Fibroblast of the aortic adventitia (primary cell): ENCODE data around the gene IZUMO4. TPM values are rescaled to one million over a fixed set of nuclear protein-coding genes. Genes with fewer than 3 reads are reported as not detected.

ENCODE experiments used
- DNase-seq: peaks from one replicate; pipeline ENCODE4 v3.0.0-alpha.2; 2010; ENCODE audit warnings: low read depth
- H3K4me3 ChIP-seq: 2 replicates; pipeline ENCODE4 v1.5.1; 2011; ENCODE audit warnings: low read depth, mild to moderate bottlenecking, control low read depth, low read length, moderate library complexity
- CTCF ChIP-seq: IDR thresholded peaks from 2 replicates; pipeline ENCODE4 v1.5.1; 2011; ENCODE audit warnings: mild to moderate bottlenecking, low read length, control low read depth, inconsistent platforms; ENCODE audit not compliant: insufficient read depth
- total RNA-seq: library from RNA; depleted of rRNA; stranded (reverse); fragments of >200 nt; gene quantifications from 2 replicates; pipeline ENCODE4 v1.2.3, GENCODE V29; 2012; ENCODE audit warnings: low replicate concordance

The IZUMO4 gene
- total RNA-seq, 1 donor = 1.4 TPM

DNA sequence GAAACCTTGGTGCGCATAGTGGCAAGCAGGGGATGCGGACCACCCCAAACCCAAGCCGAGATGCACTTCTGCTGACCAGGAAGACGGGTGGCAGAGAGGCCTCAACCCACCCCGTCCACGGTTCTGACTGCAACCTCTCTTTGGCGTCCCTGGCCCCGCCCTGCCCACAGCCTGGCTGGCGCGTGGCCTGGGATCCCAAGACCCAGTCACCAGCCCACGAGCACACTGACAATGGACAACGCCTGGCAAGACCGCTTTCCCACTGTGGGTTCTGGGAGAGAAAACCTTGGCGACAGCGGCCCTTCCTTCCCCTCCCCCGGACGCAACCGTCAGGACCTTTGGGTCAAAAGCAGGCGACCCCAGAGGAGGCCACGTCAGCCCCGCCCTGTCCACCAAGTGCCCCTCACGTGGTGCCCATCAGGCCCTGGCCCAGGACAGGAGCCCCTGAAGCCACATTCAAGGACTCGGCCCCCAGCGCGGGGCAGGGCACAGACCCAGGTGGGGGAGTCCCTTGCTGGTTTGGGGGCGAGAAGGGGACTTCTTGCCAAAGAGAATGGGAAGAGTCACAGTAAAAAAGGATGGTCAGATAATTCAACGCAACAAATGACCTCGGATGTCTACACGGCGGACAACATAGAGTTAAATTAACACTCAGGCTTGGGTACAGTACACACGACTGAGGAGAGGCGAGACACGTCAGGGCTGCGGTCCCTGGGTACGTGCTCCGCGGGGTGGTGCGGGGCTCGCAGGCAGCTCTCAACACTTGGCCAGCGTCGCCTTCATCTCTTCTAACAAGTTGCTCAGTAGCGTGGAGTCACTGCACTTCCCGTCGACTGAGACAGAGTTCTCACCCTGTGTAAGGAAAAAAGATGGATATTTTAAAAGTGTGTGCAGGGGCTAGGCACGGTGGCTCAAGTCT, 5.0 kb downstream of the IZUMO4 start:
- TF ChIP-seq CTCF = no peak
- no peak for DNase-seq
- H3K4me3 ChIP-seq = no peak overlapping the region

DNA sequence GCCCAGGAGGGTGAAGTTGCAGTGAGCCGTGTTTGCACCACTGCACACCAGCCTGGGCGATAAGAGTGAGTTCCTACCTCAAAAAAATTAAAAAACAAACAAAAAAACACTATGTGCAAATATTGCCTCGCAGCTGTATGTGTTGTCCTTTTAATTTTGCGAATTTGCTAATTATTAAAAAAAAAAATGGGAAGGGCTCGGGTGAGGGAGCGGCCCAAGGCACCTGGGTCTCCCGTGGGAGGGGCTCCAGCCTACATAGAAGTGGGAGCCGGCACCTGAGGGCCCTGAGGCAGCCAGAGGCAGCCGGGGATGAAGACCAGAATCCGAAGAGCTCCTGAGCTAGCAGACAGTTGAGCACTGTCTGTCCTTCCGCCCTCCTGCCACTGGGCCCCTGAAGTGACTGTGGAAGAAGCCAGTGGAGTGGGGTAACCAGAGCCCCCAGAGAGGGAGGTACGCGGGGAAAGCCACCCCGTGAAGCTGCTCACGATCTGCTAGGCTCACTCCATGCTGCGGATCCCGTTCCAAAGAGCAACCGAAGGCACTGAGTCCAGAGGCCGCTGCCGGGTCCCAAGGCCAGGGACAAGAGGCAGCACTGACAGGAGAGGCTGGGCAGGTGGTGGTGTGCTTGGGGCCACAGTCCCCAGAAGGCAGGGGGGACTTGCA, 6.5 kb downstream of the IZUMO4 start:
- TF ChIP-seq CTCF = no peak
- H3K4me3 ChIP-seq = no peak overlapping the region
- no peak for DNase-seq

DNA sequence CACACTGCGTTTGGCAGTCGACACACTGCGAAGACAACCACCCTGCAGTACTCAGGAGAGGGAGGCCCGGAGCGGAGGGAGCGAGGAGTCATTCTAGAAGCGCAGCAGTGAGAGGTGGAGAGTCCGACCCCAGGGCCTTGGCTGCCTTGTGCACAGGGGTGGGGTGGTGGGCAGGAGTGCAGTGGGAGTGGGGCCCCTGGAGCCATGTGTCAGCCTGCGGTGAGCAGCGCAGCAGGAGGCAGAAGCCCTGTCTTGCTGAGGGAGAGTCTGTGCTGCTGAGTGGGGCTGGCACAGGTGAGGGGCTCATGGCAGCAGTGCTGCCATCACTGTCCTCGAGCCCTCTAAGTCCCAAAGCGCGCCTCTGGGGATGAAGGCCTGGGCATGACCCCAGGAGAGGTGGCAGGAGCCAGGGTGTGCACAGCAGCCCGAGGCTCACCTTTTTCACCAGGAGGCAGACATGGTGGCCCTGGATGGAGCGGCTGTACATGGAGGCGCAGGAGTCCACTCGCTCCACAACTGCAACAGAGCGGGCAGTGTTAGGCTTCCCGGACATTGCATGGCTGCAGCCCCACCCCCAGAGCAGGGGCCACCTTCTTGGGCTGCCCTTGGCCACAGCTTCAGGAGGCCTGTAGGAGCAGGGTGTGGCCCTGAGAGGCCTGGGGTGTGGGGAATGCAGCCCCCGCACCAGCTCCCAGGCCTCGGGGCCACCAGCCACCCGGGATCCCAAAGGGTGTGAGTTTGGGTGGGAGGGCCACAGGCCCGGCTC, 11.7 kb downstream of the IZUMO4 start:
- no peak for DNase-seq
- no peak for TF ChIP-seq CTCF
- no peak overlapping the region for H3K4me3 ChIP-seq

- H3K4me3 ChIP-seq = no peak overlapping the region
- TF ChIP-seq CTCF = no peak
- DNase-seq = no peak
Observed at GRCh38 chr19:2109046-2109864, 12.5 kb downstream of the IZUMO4 start.

DNA sequence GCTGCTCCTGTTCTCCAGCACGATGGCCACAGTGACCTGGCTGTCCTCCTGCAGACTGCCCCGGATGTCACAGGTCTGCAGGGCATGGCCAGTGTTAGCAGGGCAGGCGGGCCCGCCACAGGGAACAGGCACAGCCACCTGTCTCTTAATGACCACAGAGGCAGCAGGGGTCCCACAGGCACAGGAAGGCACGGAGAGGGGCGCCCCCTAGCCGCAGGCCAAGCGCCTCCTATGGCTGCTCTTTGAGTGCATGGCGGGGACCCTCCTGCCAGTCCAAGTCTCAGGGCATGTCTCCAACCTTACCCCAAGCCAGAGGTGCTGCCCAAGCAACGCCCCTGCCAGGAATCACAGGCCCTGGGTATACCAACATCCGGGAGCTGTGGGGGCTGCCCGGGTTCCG, 14.1 kb downstream of the IZUMO4 start:
- DNase-seq = no peak
- H3K4me3 ChIP-seq = no peak overlapping the region
- TF ChIP-seq CTCF = no peak

DNA sequence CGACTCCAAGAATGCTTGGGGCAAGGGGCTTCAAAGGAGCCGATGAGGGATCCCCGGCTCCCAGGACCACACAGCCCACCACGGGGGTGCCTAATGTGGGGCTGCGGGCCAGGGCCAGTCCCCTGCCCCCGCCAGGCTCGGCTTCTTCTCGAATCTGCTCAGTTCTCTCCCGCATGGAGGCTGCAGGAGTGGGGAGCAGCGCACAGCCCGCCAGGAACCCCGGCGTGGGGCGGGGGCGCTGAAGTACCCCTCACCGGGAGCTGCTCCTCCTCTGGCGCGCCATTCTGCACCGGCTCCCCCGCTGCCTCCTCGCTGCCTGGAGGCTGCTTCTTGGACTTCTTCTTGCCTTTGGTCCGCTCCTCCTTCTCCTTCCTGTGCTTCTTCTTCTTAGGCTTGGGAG, 14.7 kb downstream of the IZUMO4 start:
- no peak for DNase-seq
- TF ChIP-seq CTCF = no peak
- H3K4me3 ChIP-seq = no peak overlapping the region
